Effector memory CD4-positive, alpha-beta T cell (primary cell): ENCODE measurements around the gene UGT1A6.

Source experiments
- DNase-seq, 3 donors: peaks; one replicate each; pipeline ENCODE4 v3.0.0-alpha.2; 2020
- H3K27ac ChIP-seq: 2 replicates; pipeline ENCODE4 v1.7.0; 2013; ENCODE audit warnings: mild to moderate bottlenecking, low read length, moderate library complexity; ENCODE audit not compliant: insufficient read depth, poor library complexity, severe bottlenecking
- H3K27me3 ChIP-seq: replicated peaks from 2 replicates; pipeline ENCODE4 v1.7.0; 2013; ENCODE audit warnings: mild to moderate bottlenecking, low read length; ENCODE audit not compliant: insufficient read depth, control insufficient read depth, poor library complexity, severe bottlenecking
- H3K36me3 ChIP-seq: 2 replicates; pipeline ENCODE4 v1.7.0; 2013; ENCODE audit warnings: mild to moderate bottlenecking, low read length, moderate library complexity; ENCODE audit not compliant: control insufficient read depth, insufficient read depth
- H3K4me1 ChIP-seq: 2 replicates; pipeline ENCODE4 v1.7.0; 2013; ENCODE audit warnings: low read length, mild to moderate bottlenecking; ENCODE audit not compliant: control insufficient read depth, insufficient read depth, poor library complexity, severe bottlenecking
- H3K4me3 ChIP-seq: 2 replicates; pipeline ENCODE4 v1.7.0; 2013; ENCODE audit warnings: low read length, low read depth, mild to moderate bottlenecking; ENCODE audit not compliant: insufficient read depth, poor library complexity, severe bottlenecking
- H3K9me3 ChIP-seq: 2 replicates; pipeline ENCODE4 v1.7.0; 2013; ENCODE audit warnings: mild to moderate bottlenecking, low read length, moderate library complexity; ENCODE audit not compliant: control insufficient read depth

The UGT1A6 gene

GRCh38 chr2:233760043-233760442 is 67.4 kb downstream of the UGT1A6 start, which contains the start of gene UGT1A1:
UGT1A1 (plus strand) TSS chr2:233760270; CDS start chr2:233760288, 18 bp downstream.
- no peaks in the 10 kb centered on the region for H3K27me3 ChIP-seq
- H3K9me3 ChIP-seq = no peaks in the 10 kb centered on the region
- no peaks in the 10 kb centered on the region for H3K36me3 ChIP-seq
- H3K27ac ChIP-seq = no peak within 1 kb of the TSS
- no peaks in the 10 kb centered on the region for H3K4me1 ChIP-seq
- no peak within 1 kb of the TSS for H3K4me3 ChIP-seq
- DNase-seq = no peak

GRCh38 chr2:233761040-233761769 is 68.5 kb downstream of the UGT1A6 start:
- H3K36me3 ChIP-seq = no peaks in the 10 kb centered on the region
- H3K27ac ChIP-seq = no peak overlapping the region
- H3K9me3 ChIP-seq = no peaks in the 10 kb centered on the region
- H3K4me1 ChIP-seq = no peaks in the 10 kb centered on the region
- no peaks in the 10 kb centered on the region for H3K27me3 ChIP-seq
- no peak overlapping the region for H3K4me3 ChIP-seq
- DNase-seq = no peak

GRCh38 chr2:233764264-233764663 is 71.6 kb downstream of the UGT1A6 start:
- H3K36me3 ChIP-seq = no peaks in the 10 kb centered on the region
- H3K27me3 ChIP-seq = no peaks in the 10 kb centered on the region
- H3K9me3 ChIP-seq = no peaks in the 10 kb centered on the region
- DNase-seq = no peak
- H3K27ac ChIP-seq = no peak overlapping the region
- no peak overlapping the region for H3K4me3 ChIP-seq
- no peaks in the 10 kb centered on the region for H3K4me1 ChIP-seq

GRCh38 chr2:233764761-233765160 is 72.1 kb downstream of the UGT1A6 start:
- H3K27ac ChIP-seq = no peak overlapping the region
- no peaks in the 10 kb centered on the region for H3K36me3 ChIP-seq
- no peaks in the 10 kb centered on the region for H3K27me3 ChIP-seq
- no peak for DNase-seq
- H3K4me1 ChIP-seq = no peaks in the 10 kb centered on the region
- no peak overlapping the region for H3K4me3 ChIP-seq
- H3K9me3 ChIP-seq = no peaks in the 10 kb centered on the region

GRCh38 chr2:233766416-233766815 is 73.7 kb downstream of the UGT1A6 start:
- H3K9me3 ChIP-seq = no peaks in the 10 kb centered on the region
- no peaks in the 10 kb centered on the region for H3K27me3 ChIP-seq
- no peak overlapping the region for H3K27ac ChIP-seq
- no peak overlapping the region for H3K4me3 ChIP-seq
- no peaks in the 10 kb centered on the region for H3K4me1 ChIP-seq
- no peak for DNase-seq
- H3K36me3 ChIP-seq = no peaks in the 10 kb centered on the region

- H3K36me3 ChIP-seq = no peaks in the 10 kb centered on the region
- DNase-seq = no peak
- no peak overlapping the region for H3K4me3 ChIP-seq
- H3K27me3 ChIP-seq = no peaks in the 10 kb centered on the region
- no peak overlapping the region for H3K27ac ChIP-seq
- no peaks in the 10 kb centered on the region for H3K4me1 ChIP-seq
- H3K9me3 ChIP-seq = no peaks in the 10 kb centered on the region
These were observed 75.4 kb downstream of the UGT1A6 start for GRCh38 chr2:233768076-233768475.

- H3K36me3 ChIP-seq = no peaks in the 10 kb centered on the region
- no peak for DNase-seq
- no peaks in the 10 kb centered on the region for H3K4me1 ChIP-seq
- no peaks in the 10 kb centered on the region for H3K27me3 ChIP-seq
- H3K4me3 ChIP-seq = no peak overlapping the region
- H3K9me3 ChIP-seq = no peaks in the 10 kb centered on the region
- no peak overlapping the region for H3K27ac ChIP-seq
These were observed 76.6 kb downstream of the UGT1A6 start for GRCh38 chr2:233769260-233769659.

- Histone ChIP-seq H3K4me1 (no peaks in the 10 kb centered on the region), H3K4me3 (no peak overlapping the region)
- DNase-seq = no peak
These were observed 79.5 kb downstream of the UGT1A6 start for GRCh38 chr2:233772153-233772552.

GRCh38 chr2:233772583-233772982 is 79.9 kb downstream of the UGT1A6 start:
- Histone ChIP-seq H3K4me3 (no peak overlapping the region), H3K27me3 (no peaks in the 10 kb centered on the region), H3K9me3 (peaks cover 3% of the 10 kb centered on the region), H3K4me1 (no peaks in the 10 kb centered on the region), H3K27ac (no peak overlapping the region), H3K36me3 (no peaks in the 10 kb centered on the region)
- no peak for DNase-seq

More at GRCh38 chr2:233772153-233772552, 79.5 kb downstream of the UGT1A6 start:
- Histone ChIP-seq H3K27ac (no peak overlapping the region), H3K36me3 (no peaks in the 10 kb centered on the region), H3K9me3 (peaks cover 3% of the 10 kb centered on the region), H3K27me3 (no peaks in the 10 kb centered on the region)

GRCh38 chr2:233773854-233774253 is 81.2 kb downstream of the UGT1A6 start:
- no peak for DNase-seq
- no peaks in the 10 kb centered on the region for H3K36me3 ChIP-seq

More at GRCh38 chr2:233773854-233774253, 81.2 kb downstream of the UGT1A6 start:
- no peak overlapping the region for H3K4me3 ChIP-seq
- H3K4me1 ChIP-seq = no peaks in the 10 kb centered on the region
- no peak overlapping the region for H3K27ac ChIP-seq
- H3K27me3 ChIP-seq = no peaks in the 10 kb centered on the region
- peaks cover 3% of the 10 kb centered on the region for H3K9me3 ChIP-seq
